GM12891 (cell line): Measurements from ENCODE around the gene SCAI.

Source experiments
- POLR2A ChIP-seq: IDR thresholded peaks from 2 replicates; pipeline ENCODE4 v1.6.1; 2011; ENCODE audit warnings: low read depth, low read length, control low read depth
- POLR2AphosphoS5 ChIP-seq: IDR thresholded peaks from 2 replicates; pipeline ENCODE4 v1.6.1; 2011; ENCODE audit warnings: low read depth, low read length, control low read depth

GRCh38 chr9:124960409-124960752 is 182.9 kb downstream of the SCAI start:
- no peak for TF ChIP-seq POLR2A
- no peak for TF ChIP-seq POLR2AphosphoS5
